Measurements from ENCODE around the gene PLA2G12B. TPM values are rescaled to one million over a fixed set of nuclear protein-coding genes. Genes with fewer than 3 reads are reported as not detected.

Gene PLA2G12B
- total and polyA plus RNA-seq, 2 donors: 0.09 TPM; not detected in 1

GRCh38 chr10:72951760-72952159 lies 2.8 kb downstream of the PLA2G12B start:
- H3K4me1 ChIP-seq (ENCODE audit: control insufficient read depth in 2 of 2, insufficient read depth in 2 of 2, low read length in 2 of 2): no peaks in the 10 kb centered on the region
- no peak overlapping the region for H3K27ac ChIP-seq (ENCODE audit: low read depth in 1 of 2, low read length in 1 of 2)
- DNase-seq (ENCODE audit: low read depth in 6 of 9, low spot score in 9 of 9): no peak
- no peaks in the 10 kb centered on the region for H3K9me3 ChIP-seq (ENCODE audit: control insufficient read depth in 2 of 2, insufficient read depth in 1 of 2, low read length in 1 of 2)
- H3K4me3 ChIP-seq (ENCODE audit: low read length in 2 of 2): no peak overlapping the region
- no peaks in the 10 kb centered on the region for H3K27me3 ChIP-seq (ENCODE audit: control insufficient read depth in 2 of 2, insufficient read depth in 1 of 2, low read length in 1 of 2)
- WGBS: 91% methylated on average over 3 of the region's 3 CpGs
- H3K36me3 ChIP-seq (ENCODE audit: control insufficient read depth in 2 of 2, insufficient read depth in 2 of 2, low read length in 1 of 2): no peaks in the 10 kb centered on the region

GRCh38 chr10:72948762-72949161 lies 5.8 kb downstream of the PLA2G12B start:
- Histone ChIP-seq H3K4me3 (ENCODE audit: low read length in 2 of 2) (no peak overlapping the region), H3K27ac (ENCODE audit: low read depth in 1 of 2, low read length in 1 of 2) (no peak overlapping the region), H3K27me3 (ENCODE audit: control insufficient read depth in 2 of 2, insufficient read depth in 1 of 2, low read length in 1 of 2) (no peaks in the 10 kb centered on the region), H3K9me3 (ENCODE audit: control insufficient read depth in 2 of 2, insufficient read depth in 1 of 2, low read length in 1 of 2) (no peaks in the 10 kb centered on the region), H3K36me3 (ENCODE audit: control insufficient read depth in 2 of 2, insufficient read depth in 2 of 2, low read length in 1 of 2) (no peaks in the 10 kb centered on the region), H3K4me1 (ENCODE audit: control insufficient read depth in 2 of 2, insufficient read depth in 2 of 2, low read length in 2 of 2) (no peaks in the 10 kb centered on the region)
- no peak for DNase-seq (ENCODE audit: low read depth in 6 of 9, low spot score in 9 of 9)
- WGBS: 86% methylated on average over 6 of the region's 6 CpGs

- H3K36me3 ChIP-seq (ENCODE audit: control insufficient read depth in 2 of 2, insufficient read depth in 2 of 2, low read length in 1 of 2): no peaks in the 10 kb centered on the region
- H3K9me3 ChIP-seq (ENCODE audit: control insufficient read depth in 2 of 2, insufficient read depth in 1 of 2, low read length in 1 of 2): no peaks in the 10 kb centered on the region
- 93% methylated on average over 1 of the region's 1 CpG for WGBS
- no peaks in the 10 kb centered on the region for H3K27me3 ChIP-seq (ENCODE audit: control insufficient read depth in 2 of 2, insufficient read depth in 1 of 2, low read length in 1 of 2)
- no peak overlapping the region for H3K4me3 ChIP-seq (ENCODE audit: low read length in 2 of 2)
- no peak overlapping the region for H3K27ac ChIP-seq (ENCODE audit: low read depth in 1 of 2, low read length in 1 of 2)
- H3K4me1 ChIP-seq (ENCODE audit: control insufficient read depth in 2 of 2, insufficient read depth in 2 of 2, low read length in 2 of 2): no peaks in the 10 kb centered on the region
- no peak for DNase-seq (ENCODE audit: low read depth in 6 of 9, low spot score in 9 of 9)
Measured at GRCh38 chr10:72946963-72947362, 7.6 kb downstream of the PLA2G12B start.

- WGBS: 78% methylated on average over 2 of the region's 2 CpGs
- H3K9me3 ChIP-seq (ENCODE audit: control insufficient read depth in 2 of 2, insufficient read depth in 1 of 2, low read length in 1 of 2): no peaks in the 10 kb centered on the region
- H3K4me3 ChIP-seq (ENCODE audit: low read length in 2 of 2): no peak overlapping the region
- H3K36me3 ChIP-seq (ENCODE audit: control insufficient read depth in 2 of 2, insufficient read depth in 2 of 2, low read length in 1 of 2): no peaks in the 10 kb centered on the region
- H3K27me3 ChIP-seq (ENCODE audit: control insufficient read depth in 2 of 2, insufficient read depth in 1 of 2, low read length in 1 of 2): no peaks in the 10 kb centered on the region
- H3K4me1 ChIP-seq (ENCODE audit: control insufficient read depth in 2 of 2, insufficient read depth in 2 of 2, low read length in 2 of 2): no peaks in the 10 kb centered on the region
- no peak overlapping the region for H3K27ac ChIP-seq (ENCODE audit: low read depth in 1 of 2, low read length in 1 of 2)
- no peak for DNase-seq (ENCODE audit: low read depth in 6 of 9, low spot score in 9 of 9)
Measured at GRCh38 chr10:72943498-72944234, 10.9 kb downstream of the PLA2G12B start.

DNA sequence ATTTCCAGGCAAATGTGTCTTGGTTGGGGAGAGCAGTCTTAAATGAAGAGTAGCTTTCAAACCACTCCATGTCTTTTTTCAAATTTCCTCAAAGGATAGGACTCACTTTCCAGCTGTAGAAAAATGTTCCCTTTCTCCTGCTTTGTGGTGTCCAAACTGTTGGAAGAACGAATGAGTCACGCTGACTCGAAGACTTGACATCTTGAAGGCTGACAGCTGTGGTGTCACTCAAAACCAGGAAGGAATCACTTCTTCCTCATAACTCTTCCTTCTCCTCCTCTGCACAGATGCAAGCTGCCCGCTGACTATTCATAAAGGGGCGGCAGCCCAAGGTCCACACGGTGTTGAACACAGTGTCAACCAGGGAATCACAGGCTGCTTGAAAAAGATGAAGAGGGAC lies 19.2 kb downstream of the PLA2G12B start:
- no peaks in the 10 kb centered on the region for H3K36me3 ChIP-seq (ENCODE audit: control insufficient read depth in 2 of 2, insufficient read depth in 2 of 2, low read length in 1 of 2)
- no peaks in the 10 kb centered on the region for H3K9me3 ChIP-seq (ENCODE audit: control insufficient read depth in 2 of 2, insufficient read depth in 1 of 2, low read length in 1 of 2)
- H3K27ac ChIP-seq (ENCODE audit: low read depth in 1 of 2, low read length in 1 of 2): no peak overlapping the region
- no peak for DNase-seq (ENCODE audit: low read depth in 6 of 9, low spot score in 9 of 9)
- no peak overlapping the region for H3K4me3 ChIP-seq (ENCODE audit: low read length in 2 of 2)
- 97% methylated on average over 6 of the region's 6 CpGs for WGBS
- no peaks in the 10 kb centered on the region for H3K27me3 ChIP-seq (ENCODE audit: control insufficient read depth in 2 of 2, insufficient read depth in 1 of 2, low read length in 1 of 2)
- no peaks in the 10 kb centered on the region for H3K4me1 ChIP-seq (ENCODE audit: control insufficient read depth in 2 of 2, insufficient read depth in 2 of 2, low read length in 2 of 2)

GRCh38 chr10:72932259-72933015 lies 22.2 kb downstream of the PLA2G12B start:
- Histone ChIP-seq H3K9me3 (ENCODE audit: control insufficient read depth in 2 of 2, insufficient read depth in 1 of 2, low read length in 1 of 2) (no peaks in the 10 kb centered on the region), H3K36me3 (ENCODE audit: control insufficient read depth in 2 of 2, insufficient read depth in 2 of 2, low read length in 1 of 2) (no peaks in the 10 kb centered on the region), H3K27ac (ENCODE audit: low read depth in 1 of 2, low read length in 1 of 2) (no peak overlapping the region), H3K4me3 (ENCODE audit: low read length in 2 of 2) (no peak overlapping the region), H3K27me3 (ENCODE audit: control insufficient read depth in 2 of 2, insufficient read depth in 1 of 2, low read length in 1 of 2) (no peaks in the 10 kb centered on the region), H3K4me1 (ENCODE audit: control insufficient read depth in 2 of 2, insufficient read depth in 2 of 2, low read length in 2 of 2) (no peaks in the 10 kb centered on the region)
- 96% methylated on average over 20 of the region's 20 CpGs for WGBS
- no peak for DNase-seq (ENCODE audit: low read depth in 6 of 9, low spot score in 9 of 9)

GRCh38 chr10:72930276-72930675 lies 24.3 kb downstream of the PLA2G12B start:
- Histone ChIP-seq H3K36me3 (ENCODE audit: control insufficient read depth in 2 of 2, insufficient read depth in 2 of 2, low read length in 1 of 2) (no peaks in the 10 kb centered on the region), H3K9me3 (ENCODE audit: control insufficient read depth in 2 of 2, insufficient read depth in 1 of 2, low read length in 1 of 2) (no peaks in the 10 kb centered on the region), H3K27me3 (ENCODE audit: control insufficient read depth in 2 of 2, insufficient read depth in 1 of 2, low read length in 1 of 2) (no peaks in the 10 kb centered on the region), H3K4me3 (ENCODE audit: low read length in 2 of 2) (no peak overlapping the region), H3K4me1 (ENCODE audit: control insufficient read depth in 2 of 2, insufficient read depth in 2 of 2, low read length in 2 of 2) (no peaks in the 10 kb centered on the region), H3K27ac (ENCODE audit: low read depth in 1 of 2, low read length in 1 of 2) (no peak overlapping the region)
- WGBS: 98% methylated on average over 2 of the region's 2 CpGs
- DNase-seq (ENCODE audit: low read depth in 6 of 9, low spot score in 9 of 9): no peak

- H3K9me3 ChIP-seq (ENCODE audit: control insufficient read depth in 2 of 2, insufficient read depth in 1 of 2, low read length in 1 of 2): no peaks in the 10 kb centered on the region
- H3K36me3 ChIP-seq (ENCODE audit: control insufficient read depth in 2 of 2, insufficient read depth in 2 of 2, low read length in 1 of 2): no peaks in the 10 kb centered on the region
- 96% methylated on average over 5 of the region's 5 CpGs for WGBS
- no peak overlapping the region for H3K4me3 ChIP-seq (ENCODE audit: low read length in 2 of 2)
- H3K4me1 ChIP-seq (ENCODE audit: control insufficient read depth in 2 of 2, insufficient read depth in 2 of 2, low read length in 2 of 2): no peaks in the 10 kb centered on the region
- no peak for DNase-seq (ENCODE audit: low read depth in 6 of 9, low spot score in 9 of 9)
- H3K27me3 ChIP-seq (ENCODE audit: control insufficient read depth in 2 of 2, insufficient read depth in 1 of 2, low read length in 1 of 2): no peaks in the 10 kb centered on the region
- no peak overlapping the region for H3K27ac ChIP-seq (ENCODE audit: low read depth in 1 of 2, low read length in 1 of 2)
Measured at GRCh38 chr10:72928798-72929197, 25.8 kb downstream of the PLA2G12B start.

- H3K4me1 ChIP-seq (ENCODE audit: control insufficient read depth in 2 of 2, insufficient read depth in 2 of 2, low read length in 2 of 2): no peaks in the 10 kb centered on the region
- DNase-seq (ENCODE audit: low read depth in 6 of 9, low spot score in 9 of 9): no peak
- H3K27me3 ChIP-seq (ENCODE audit: control insufficient read depth in 2 of 2, insufficient read depth in 1 of 2, low read length in 1 of 2): no peaks in the 10 kb centered on the region
- no peak overlapping the region for H3K4me3 ChIP-seq (ENCODE audit: low read length in 2 of 2)
- H3K9me3 ChIP-seq (ENCODE audit: control insufficient read depth in 2 of 2, insufficient read depth in 1 of 2, low read length in 1 of 2): no peaks in the 10 kb centered on the region
- H3K27ac ChIP-seq (ENCODE audit: low read depth in 1 of 2, low read length in 1 of 2): no peak overlapping the region
- no peaks in the 10 kb centered on the region for H3K36me3 ChIP-seq (ENCODE audit: control insufficient read depth in 2 of 2, insufficient read depth in 2 of 2, low read length in 1 of 2)
- 88% methylated on average over 5 of the region's 5 CpGs for WGBS
Measured at GRCh38 chr10:72927485-72927884, 27.1 kb downstream of the PLA2G12B start.

Data from thymus (tissue), 11 donors.